SIG-M5 treated with dmso at 0.1 percent for 504 hours (cell line): ENCODE data around the gene BAHCC1.

Experiments
- DNase-seq: peaks from one replicate; lab custom pipeline; 2025; ENCODE audit not compliant: unreplicated experiment; lab: John Stamatoyannopoulos, UW

The BAHCC1 gene

DNA sequence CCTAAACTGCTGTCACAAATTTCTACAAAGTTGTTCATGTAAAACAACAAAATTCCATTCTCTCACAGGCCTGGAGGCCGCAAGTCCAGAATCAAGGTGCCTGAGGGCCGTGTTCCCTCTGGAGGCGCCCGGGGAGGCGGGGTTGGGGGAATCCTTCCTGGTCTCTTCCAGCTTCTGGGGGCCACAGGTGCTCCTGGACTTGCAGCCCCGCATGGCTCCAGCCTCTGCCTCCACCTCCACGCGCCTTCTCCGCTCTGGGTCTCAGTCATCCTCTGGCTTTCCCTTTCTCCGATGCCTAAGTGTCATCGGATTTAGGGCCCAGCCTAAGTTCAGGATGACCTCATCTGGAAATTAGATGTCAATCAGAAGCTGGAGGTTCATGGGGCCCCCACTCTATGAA is 28.6 kb upstream of the BAHCC1 start:
- no peak for DNase-seq

DNA sequence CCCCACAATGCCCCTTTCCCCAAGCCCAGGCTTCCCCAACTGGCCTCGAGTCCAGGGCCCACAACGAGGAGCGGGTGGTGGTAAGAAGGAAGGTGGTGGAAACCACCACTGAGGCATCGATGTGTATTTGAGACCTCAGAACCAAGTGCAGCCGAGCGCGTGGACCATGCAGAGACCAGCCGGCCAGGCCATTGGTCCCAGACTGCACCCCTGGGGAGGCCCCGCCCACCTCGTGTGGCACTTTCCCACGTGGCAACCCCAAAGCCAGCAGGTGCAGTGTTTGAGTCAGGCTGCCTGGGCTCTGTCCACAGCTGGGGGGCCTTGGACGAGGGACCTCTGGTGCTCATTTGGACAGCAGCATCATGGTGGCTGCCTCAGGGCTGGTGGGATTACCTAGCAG is 28.1 kb upstream of the BAHCC1 start:
- no peak for DNase-seq

DNA sequence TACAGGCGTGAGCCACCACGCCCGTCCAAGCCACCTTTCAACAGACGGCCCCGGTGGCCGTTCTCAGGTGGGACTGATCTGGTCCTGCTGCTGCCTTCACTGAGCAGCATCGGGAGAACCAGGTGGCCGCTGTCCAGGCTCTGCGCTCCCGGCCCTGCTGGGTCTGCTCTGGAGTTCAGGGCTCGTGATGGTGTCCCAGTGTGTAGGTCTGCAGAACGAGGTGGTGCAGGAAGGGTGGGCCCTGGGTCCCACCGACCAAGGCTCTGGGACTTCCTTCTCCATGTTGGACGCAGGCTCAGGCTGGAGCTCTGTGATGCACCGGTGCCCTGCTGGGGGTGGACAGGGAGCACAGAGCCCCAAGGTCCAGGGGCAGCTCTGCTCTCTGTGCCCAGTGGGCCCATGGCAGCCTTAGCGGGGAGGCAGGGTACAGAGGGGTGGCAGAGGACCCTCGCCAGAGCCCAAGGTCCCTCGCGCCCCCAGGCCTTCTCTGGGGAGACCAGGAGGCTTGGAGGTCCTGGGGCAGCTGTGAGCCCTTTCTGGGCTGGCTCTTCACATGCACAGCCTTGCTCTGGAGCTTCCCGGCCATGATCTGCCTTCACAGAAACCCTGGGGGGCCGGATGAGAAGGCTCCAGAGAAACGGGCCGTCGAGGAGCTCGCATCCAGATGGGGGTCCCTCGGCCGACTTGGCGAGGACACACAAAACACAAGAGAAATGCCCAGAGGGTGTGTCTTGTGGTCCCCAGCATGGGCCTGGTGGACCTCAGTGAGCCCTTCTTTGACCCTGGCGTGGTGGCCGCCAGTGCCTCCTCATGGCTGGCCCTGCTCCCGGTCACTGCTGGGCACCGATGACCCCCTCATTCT is 26.9 kb upstream of the BAHCC1 start:
- DNase-seq = no peak

DNA sequence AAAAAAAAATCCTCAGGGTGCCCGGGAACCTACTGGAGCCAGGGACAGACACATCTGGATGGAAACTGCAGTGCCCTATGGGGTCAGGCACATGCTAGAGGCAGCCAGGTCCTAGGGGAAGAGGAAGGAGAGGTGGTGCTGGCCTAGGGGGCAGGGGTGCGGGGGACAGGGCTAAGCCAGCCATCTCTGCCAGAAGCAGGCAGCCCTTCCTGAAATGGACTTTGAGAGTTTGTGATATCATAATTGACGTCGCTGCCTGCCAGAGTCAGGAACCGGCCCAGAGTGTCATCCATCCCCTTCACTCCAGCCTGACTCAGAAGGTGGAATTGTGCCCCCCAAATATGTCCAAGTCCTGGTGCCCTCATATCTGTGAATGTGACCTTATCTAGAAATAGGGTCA is 25.0 kb upstream of the BAHCC1 start:
- DNase-seq = no peak

DNA sequence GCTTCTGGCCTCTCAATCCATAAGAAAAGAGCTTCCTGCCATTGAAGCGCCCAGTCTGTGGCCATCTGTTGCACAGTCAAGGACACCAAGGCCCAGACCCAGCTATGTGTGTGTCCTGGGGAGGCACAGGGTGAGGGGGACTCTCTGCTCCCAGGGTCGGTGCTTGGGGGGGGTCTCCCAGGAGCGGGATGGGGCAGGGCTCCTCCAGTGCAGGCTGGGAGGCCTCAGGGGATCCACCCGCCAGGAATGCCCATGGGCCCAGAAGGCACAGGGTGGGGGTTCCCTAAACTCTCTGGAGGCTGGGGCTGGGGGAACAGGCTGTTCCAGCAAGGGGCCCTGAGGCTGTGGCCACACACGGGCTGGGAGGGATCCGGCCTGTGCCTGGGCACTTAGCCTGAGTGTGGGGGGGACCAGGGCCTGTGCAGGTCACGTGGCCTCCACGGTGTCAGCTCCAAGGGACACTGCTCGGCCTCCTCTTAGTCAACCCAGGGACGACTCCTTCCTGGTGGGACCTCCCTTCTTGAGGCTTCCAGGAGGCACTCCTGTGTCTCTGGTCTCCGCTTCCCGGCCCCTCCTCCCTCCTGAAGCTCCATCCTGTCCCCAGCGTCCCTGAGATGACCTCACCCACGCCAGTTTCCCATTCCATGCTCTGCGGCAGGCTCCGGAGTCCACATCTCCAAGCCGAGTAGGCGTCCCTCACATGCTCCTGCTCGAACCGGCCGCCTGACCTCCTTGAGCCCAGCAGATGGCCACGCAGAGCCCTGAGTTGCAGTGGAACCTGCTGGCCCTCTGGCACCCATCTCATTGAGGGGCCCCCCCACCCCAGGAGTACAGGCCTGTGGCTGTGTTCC is 23.1 kb upstream of the BAHCC1 start:
- DNase-seq = no peak

DNA sequence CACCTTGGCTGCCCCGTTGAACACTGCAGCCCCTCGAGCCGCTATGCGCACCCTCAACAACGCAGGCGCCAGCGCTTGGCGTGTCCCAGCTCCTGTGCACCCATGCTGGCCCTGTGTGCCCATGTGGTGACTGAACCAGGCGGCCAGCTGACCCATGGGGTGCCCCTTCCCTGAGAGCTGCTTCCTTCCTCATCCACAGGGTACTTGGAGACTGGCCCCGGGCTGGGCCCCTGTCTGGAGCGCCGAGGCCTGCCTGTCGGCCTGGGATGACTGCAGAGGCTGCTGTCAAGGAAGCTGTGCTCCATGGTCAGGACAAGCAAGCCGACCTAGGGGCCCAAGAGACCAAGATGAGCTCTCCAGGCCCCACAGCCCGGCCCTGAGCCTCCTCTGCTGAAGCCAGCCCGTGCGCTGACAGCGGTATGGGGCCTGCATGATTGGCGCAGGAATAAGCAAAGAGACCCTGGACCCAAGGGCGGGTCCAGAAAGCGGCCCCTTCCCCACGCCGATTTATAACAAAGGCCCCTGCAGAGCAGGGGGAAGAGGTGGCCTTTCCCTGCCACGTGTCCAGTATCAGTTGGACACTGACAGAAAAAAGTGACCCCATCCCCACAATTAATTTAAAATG is 21.6 kb upstream of the BAHCC1 start:
- no peak for DNase-seq

DNA sequence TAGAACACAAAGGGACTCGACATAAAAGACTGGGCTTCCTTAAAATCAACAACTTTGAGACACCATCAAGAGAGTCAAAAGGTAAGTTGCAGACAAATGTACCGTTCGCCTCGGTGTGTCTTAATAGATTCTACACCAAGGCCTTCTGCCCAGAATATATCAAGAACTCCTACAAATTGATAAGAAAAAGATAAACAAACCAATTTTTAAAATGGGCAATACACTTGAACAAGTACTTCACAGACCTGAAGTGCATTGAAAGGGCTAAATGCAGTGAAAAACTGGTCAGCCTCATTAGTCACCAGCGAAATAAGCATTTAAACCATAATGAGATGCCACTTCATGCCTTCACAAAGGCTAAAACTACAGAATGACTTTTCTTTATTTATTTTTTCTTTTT is 20.4 kb upstream of the BAHCC1 start:
- no peak for DNase-seq

DNA sequence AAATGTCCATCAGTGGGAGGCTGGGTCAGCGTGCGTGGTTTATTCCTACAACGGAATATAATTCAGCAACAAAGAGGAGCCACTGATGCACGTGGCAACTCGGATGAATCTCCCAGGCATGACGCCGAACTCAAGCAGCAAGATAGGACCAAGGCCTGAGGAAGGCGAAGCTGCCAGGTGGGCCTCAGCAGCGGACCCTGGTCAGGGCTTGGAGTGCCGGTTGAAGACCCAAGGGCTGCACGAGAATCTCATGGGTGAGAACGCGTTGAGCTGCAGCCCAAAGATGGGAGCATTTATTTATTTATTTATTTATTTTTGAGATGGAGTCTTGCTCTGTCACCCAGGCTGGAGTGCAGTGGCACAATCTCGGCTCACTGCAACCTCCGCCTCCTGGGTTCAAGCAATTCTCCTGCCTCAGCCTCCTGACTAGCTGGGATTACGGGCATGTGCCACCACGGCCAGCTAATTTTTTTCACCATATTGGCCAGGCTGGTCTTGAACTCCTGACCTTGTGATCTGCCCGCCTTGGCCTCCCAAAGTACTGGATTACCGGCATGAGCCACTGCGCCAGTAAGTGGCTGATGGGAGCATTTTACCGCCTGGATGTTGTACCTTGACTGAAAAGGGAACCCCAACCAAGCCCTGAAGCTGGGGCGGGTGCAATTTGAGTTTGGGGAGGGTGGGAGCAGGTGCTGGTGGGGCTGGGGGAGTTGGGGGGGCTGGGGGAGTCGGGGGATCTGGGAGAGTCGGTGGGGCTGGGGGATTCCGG is 18.1 kb upstream of the BAHCC1 start:
- DNase-seq = no peak

DNA sequence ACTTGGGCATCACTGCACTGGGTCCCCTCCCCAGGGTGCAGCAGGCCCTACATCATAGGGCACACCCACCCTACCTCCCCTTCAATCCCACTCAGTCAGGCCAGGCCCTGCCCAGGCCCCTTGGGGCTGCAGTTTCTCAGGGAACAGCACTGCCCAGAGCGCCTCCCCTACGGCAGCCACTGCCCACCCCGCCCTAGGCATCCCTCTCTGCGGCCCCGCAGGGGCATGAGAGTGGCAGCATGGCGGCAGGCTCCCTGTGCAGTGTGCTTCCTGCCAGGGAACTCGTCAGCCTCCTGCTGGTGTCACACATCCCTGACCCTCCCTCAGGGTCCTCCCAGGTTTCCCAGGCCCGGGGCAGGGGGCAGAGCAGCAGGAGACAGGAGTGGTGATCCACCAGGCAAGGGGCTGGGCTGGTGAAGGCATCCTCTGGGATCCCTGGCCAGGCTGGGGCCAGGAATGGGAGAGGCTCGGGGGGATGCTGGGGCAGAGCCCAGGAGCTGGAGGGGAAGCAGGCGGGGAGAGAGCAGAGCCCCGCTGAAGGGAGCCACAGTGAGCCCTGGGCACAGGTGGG is 16.2 kb upstream of the BAHCC1 start:
- no peak for DNase-seq

DNA sequence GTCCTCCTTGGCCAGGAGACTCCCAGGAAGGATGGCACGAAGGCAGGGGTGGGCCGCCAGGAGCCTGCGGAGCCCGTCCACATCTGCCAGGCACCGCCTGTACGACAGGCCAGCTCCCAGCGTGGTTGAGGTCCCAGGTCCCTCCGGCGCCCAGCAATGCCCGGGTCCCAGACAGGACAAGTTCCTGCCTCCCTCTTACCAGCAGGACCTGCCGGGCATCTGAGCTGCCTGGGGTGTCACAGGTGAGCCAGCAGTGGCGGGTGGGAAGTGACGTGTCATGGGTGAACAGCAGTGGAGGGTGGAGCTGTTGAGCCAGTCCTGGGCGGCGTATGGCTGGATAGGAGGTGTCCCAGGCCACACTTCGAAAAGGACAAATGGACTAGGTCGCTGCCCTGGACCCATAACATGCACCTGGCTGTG is 15.7 kb upstream of the BAHCC1 start:
- DNase-seq = no peak

DNA sequence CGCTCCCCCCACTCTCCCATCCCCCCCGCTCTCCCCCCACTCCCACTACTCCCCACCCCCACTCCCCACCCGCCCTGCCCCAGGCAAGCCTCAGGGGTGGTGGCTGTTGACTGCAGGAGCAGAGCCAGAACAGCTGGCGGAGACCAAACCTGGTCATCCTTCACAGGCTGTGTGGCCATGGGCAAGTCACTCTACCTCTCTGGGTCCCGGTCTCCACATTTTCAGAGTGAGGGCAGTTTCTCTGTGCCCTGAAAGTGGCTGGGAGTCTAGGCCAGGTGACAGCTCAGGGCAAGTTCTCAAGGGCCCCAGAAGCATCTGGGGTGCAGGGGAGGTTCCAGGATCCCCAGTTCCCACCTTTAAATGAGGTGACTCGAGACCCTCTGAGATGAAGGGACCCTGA is 15.1 kb upstream of the BAHCC1 start:
- no peak for DNase-seq

DNA sequence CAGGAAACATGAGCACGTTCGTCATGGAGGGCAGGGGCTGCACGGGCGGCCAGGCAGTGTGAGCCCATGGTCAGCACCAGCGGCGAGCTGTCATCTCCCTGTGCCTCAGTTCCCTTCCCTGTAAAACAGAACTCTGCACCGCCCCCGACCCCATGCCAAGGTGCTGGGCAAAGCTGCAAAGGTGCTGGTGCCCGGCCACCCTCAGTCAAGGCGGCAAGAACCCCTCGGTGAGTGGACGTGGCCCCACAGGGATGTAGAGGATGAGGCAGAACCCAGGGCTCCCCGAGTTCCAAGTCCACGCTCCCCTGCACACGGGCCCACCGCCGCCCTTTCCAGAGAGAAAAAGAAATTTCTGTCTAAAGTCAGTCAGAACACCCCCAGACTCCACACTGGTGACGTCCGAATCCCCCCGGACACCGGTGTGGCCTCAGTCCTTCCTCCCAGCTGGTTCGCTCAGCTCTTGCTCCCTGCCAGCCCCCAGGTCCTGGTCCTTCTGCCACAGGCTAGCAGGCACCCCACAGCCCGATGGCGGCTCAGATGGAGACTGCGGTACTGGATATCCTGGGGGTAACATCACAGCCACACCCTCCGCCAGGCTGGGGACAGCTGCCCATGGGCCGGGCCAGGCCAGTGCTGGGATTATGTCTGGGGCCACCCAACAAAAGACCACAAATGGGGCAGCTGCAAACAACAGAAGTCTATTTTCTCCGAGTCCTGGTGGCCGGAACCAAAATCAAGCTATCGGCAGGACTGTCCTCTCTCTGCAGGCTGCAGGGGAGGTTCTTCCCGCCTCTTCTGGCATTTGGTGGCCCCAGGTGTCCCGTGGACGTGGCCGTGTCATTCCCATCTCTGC is 14.4 kb upstream of the BAHCC1 start:
- DNase-seq = no peak

DNA sequence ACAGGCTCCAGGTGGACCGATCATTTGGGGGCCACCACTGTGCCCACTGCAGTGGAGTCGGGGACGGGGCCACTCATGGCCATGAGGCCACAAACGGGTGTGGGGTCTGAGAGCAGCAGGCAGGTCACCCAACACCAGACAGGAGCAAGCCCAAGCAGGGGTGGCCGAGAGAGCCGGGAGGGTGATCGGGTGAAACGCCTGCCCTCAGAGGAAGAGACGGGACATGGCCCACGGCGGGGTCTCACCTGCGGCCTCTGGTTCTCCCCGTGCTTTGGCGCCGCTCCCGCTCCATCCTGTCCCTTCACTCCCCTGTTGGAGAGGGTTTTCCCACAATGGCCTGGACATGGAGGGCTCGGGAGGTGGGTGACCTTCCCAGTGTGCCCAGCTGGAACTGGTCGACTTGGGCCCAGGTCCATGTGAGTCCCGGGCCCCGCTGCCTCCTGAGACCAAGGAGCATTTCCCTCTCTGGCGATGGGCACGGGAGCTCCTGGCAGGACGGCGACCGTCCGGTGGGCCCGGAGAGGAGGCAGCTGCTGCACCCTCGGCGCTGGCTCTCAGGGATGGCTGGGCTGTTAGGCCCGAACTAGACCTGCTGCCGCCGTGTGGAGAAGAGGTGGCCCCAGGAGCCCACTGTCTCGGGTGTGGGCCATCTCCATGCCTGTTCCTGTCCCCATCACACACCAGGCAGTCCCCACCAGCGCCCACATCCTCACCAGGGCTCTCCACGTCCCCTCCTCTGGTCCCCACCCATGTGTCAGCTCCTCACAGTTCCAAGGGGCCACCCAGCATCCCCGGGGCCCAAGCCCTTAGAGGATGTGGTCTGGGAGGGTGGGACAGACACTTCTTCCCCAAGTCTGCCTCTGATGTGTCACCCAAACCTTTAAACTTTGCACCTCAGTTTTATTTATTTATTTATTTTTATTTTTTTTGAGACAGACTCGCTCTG is 13.4 kb upstream of the BAHCC1 start:
- DNase-seq = no peak

DNA sequence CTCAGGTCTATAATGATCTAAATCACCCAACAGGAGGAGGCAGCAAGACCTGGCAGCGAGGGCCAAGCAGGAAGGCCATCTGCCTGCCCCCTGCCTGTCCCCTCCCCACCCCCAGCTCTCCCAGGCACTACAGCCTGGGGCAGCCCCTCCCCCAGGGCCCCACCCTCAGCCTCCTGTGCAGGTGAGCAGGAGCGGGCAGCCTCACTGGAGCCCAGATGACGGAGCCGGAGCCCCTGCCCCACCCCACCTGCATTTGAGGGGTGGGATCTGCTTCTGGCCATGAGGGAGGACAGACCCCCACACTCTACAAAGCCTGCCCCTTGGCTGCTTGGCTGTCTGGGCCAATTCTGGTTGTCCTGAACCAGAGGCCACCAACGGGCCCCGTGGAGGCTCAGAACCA is 12.4 kb upstream of the BAHCC1 start:
- DNase-seq = no peak

DNA sequence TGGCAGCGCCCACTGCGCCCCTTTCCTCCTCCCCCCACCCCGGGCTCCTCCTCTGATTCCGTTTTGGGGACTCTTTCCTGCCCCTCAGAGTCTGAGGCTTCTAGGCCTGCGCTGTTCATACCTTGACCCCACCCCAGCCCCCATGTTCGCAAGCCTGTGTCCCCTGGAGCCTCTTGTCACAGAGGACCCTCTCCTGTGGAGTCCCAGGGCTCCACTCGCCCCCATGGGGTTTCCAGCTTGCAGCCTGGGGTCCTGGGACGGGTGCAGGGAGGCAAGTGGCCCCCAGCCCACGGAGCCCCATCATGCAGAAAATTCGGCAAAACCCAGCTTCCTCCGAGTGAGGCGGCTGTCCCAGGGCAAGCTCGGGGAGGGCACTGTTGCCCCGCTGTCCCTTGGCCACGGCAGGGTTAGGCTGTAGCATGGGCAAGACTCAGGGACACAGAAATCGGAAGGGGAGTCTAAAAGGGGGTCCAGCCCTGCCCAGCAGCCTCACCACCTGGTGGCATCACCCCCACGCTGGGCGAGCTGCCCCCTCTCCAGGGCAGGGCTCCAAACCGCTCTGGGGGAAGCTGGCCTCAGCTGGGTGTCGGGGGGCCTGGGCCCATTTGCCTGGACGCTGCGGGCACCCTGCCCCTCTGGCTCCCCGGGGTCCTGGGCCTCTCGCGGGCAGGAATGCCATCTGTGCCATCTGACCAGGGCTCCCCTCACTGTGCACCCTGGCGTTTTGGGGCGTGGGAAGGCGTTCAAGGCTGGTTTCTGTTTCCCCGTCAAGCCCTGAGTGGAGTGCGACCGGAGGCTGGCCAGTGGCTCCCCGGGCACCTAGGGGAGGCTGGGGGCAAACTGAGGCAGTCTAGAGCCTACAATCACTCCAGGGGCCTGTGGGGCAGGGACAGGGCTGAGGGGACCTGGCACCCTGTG is 11.5 kb upstream of the BAHCC1 start:
- DNase-seq = no peak

DNA sequence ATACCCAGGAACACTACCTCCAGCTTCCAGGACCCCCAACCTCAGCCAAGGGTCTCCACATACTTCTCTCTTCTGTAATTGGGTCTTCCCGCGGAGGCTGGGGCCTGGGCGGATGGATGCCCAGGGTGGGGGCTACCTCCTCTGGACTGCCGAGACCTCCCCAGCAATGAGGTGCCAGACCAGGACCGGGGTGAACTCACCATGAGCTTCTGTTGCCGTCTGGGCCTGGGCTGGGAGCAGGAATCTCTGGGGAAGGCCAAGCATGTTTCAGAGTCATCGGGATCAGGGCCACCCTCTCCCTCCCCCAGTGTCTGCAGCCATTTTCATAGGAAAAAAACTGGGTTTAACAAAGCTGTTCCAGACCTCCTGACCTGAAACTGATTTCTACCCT is 10.3 kb upstream of the BAHCC1 start:
- no peak for DNase-seq

DNA sequence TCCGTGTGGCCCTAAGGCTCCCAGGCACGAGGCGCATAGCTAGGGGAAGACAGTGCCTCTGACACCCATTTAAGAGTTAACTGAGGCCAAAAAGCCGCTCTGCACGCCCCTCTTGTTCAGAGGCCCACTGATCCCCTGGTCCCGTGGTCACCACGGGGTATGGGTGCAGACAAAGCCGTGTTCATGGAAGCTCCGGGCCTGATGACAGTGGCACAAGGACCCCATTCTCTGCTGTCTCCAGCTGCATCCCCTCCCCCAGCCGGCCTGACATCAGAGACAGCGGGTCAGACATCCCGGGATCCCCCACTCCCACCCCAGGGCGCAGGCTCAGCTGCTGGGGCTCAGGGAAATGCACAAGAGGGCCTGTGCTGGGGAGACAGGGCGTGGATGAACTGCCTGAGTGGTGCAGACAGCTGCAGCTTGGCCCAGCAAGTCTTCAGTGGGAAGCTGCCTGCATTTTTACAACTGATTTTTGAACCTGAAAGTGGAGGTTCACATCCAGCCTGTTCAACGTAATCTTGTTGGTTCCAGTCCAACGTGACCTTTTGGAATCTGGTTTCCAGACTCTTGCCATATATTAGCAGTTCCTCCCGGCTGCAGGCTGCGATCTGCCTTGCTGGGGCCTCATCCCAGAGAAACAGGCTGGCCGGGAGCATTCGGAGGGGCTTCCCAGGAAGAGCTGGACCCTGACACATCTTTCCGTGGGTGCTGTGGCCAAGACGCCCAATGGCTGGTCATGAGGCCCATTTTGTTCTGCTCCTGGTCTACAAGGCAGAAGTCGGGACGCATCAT is 9.7 kb upstream of the BAHCC1 start:
- no peak for DNase-seq
